IPS-18c (cell line): Measurements from ENCODE around the gene STAC3.
A peak's percentile ranks its signal among the peaks of the same experiment; 100 is the strongest.

Experiments used
- H3K4me3 ChIP-seq: 2 replicates; pipeline ENCODE4 v1.7.0; 2013; ENCODE audit warnings: low read depth, mild to moderate bottlenecking, low read length, moderate library complexity; ENCODE audit not compliant: insufficient read depth
- H3K9me3 ChIP-seq: one replicate; pipeline ENCODE4 v1.6.1; 2013; ENCODE audit warnings: mild to moderate bottlenecking, low read length, moderate library complexity; ENCODE audit not compliant: control insufficient read depth, insufficient read depth

Gene STAC3

GRCh38 chr12:57219205-57219992 lies 31.6 kb downstream of the STAC3 start:
- H3K4me3 ChIP-seq: peak overlapping the region; percentile 38; the same call in 1 of the 2 replicates
- peaks cover 6% of the 10 kb centered on the region for H3K9me3 ChIP-seq

- H3K4me3 ChIP-seq: no peak overlapping the region
- peaks cover 4% of the 10 kb centered on the region for H3K9me3 ChIP-seq
These were observed 32.7 kb downstream of the STAC3 start for GRCh38 chr12:57218030-57218853.

- H3K4me3 ChIP-seq: peak overlapping the region; percentile 58
These were observed 33.8 kb downstream of the STAC3 start for GRCh38 chr12:57216921-57217879.

GRCh38 chr12:57216014-57216911 lies 34.7 kb downstream of the STAC3 start, which contains the start of gene NXPH4:
TSS of gene NXPH4 (plus strand) at chr12:57216794. CDS start at chr12:57216970, 176 bp downstream.
- H3K4me3 ChIP-seq: peak within 1 kb of the TSS; percentile 58
- H3K9me3 ChIP-seq: peaks cover 2% of the 10 kb centered on the region

More at GRCh38 chr12:57216921-57217879, 33.8 kb downstream of the STAC3 start:
- H3K9me3 ChIP-seq: peaks cover 2% of the 10 kb centered on the region

GRCh38 chr12:57215668-57216013 lies 35.3 kb downstream of the STAC3 start:
- Histone ChIP-seq H3K4me3 (no peak overlapping the region), H3K9me3 (peaks cover 2% of the 10 kb centered on the region)

- Histone ChIP-seq H3K9me3 (peaks cover 2% of the 10 kb centered on the region), H3K4me3 (no peak overlapping the region)
These were observed 35.9 kb downstream of the STAC3 start for GRCh38 chr12:57215065-57215464.

- Histone ChIP-seq H3K4me3 (no peak overlapping the region), H3K9me3 (peaks cover 2% of the 10 kb centered on the region)
These were observed 36.6 kb downstream of the STAC3 start for GRCh38 chr12:57214398-57214781.

GRCh38 chr12:57213763-57214397 lies 37.1 kb downstream of the STAC3 start:
- Histone ChIP-seq H3K4me3 (no peak overlapping the region), H3K9me3 (peaks cover 2% of the 10 kb centered on the region)

- H3K4me3 ChIP-seq: no peak overlapping the region; the same call in 1 of the 2 replicates
- H3K9me3 ChIP-seq: peaks cover 2% of the 10 kb centered on the region
These were observed 37.8 kb downstream of the STAC3 start for GRCh38 chr12:57213058-57213715.

GRCh38 chr12:57212701-57213057 lies 38.3 kb downstream of the STAC3 start:
- H3K4me3 ChIP-seq: no peak overlapping the region; the same call in 1 of the 2 replicates

GRCh38 chr12:57211791-57212700 lies 38.9 kb downstream of the STAC3 start:
- no peaks in the 10 kb centered on the region for H3K9me3 ChIP-seq
- no peak overlapping the region for H3K4me3 ChIP-seq

More at GRCh38 chr12:57212701-57213057, 38.3 kb downstream of the STAC3 start:
- H3K9me3 ChIP-seq: peaks cover 2% of the 10 kb centered on the region

GRCh38 chr12:57210926-57211692 lies 39.9 kb downstream of the STAC3 start:
- no peaks in the 10 kb centered on the region for H3K9me3 ChIP-seq
- no peak overlapping the region for H3K4me3 ChIP-seq

GRCh38 chr12:57210461-57210860 lies 40.5 kb downstream of the STAC3 start:
- no peak overlapping the region for H3K4me3 ChIP-seq
- H3K9me3 ChIP-seq: no peaks in the 10 kb centered on the region

- H3K9me3 ChIP-seq: no peaks in the 10 kb centered on the region
- H3K4me3 ChIP-seq: no peak overlapping the region
These were observed 41.1 kb downstream of the STAC3 start for GRCh38 chr12:57209916-57210315.
